SK-N-SH (cell line): Measurements from ENCODE around the gene TBC1D2. TPM values are rescaled to one million over a fixed set of nuclear protein-coding genes. Genes with fewer than 3 reads are reported as not detected.

ENCODE experiments used
- CTCF ChIA-PET: fragments of 300-600, 350-600 bp; formaldehyde crosslinking; extraction: SDS; loops from one replicate; lab custom pipeline; 2021; lab: Yijun Ruan, JAX
- POLR2A ChIA-PET: fragments of 350-600 bp; sonication (Branson Sonifier 250); formaldehyde crosslinking; extraction: SDS; loops from one replicate; lab custom pipeline; 2020; ENCODE audit warnings: antibody characterized with exemption, inconsistent platforms; lab: Yijun Ruan, JAX
- DNase-seq: peaks from one replicate; pipeline ENCODE4 v3.0.0; 2012
- H2AFZ ChIP-seq: fragments of 200-600 bp; sonication (generic); 2 replicates; pipeline ENCODE4 v1.8.1; 2016; ENCODE audit warnings: antibody characterized with exemption, mild to moderate bottlenecking, low read depth
- H3F3A ChIP-seq: fragments of 200-600 bp; sonication (generic); replicated peaks from 2 replicates; pipeline ENCODE3; 2016; ENCODE audit warnings: antibody characterized with exemption, mild to moderate bottlenecking; ENCODE audit not compliant: insufficient read depth
- H3K27ac ChIP-seq, 2 experiments: fragments of 200-500 bp in 1 of 2; fragments of 200-600 bp in 1 of 2; sonication (Bioruptor generic) in 1 of 2; sonication (generic), shearing (Covaris generic) in 1 of 2; 2 replicates each; pipeline versions ENCODE4 v1.5.1 to v1.6.1; 2014 to 2016; ENCODE audit warnings: low read depth in 2 of 2, inconsistent platforms in 1 of 2, low read length in 1 of 2, mild to moderate bottlenecking in 1 of 2, mixed read lengths in 1 of 2
- H3K27me3 ChIP-seq: fragments of 200-600 bp; sonication (generic), shearing (Covaris generic); 2 replicates; pipeline ENCODE4 v1.6.1; 2016; ENCODE audit warnings: mixed run types; ENCODE audit not compliant: insufficient read depth
- H3K36me3 ChIP-seq, 2 experiments: fragments of 200-500 bp in 1 of 2; fragments of 200-600 bp in 1 of 2; sonication (Bioruptor generic) in 1 of 2; sonication (generic) in 1 of 2; replicated peaks in 1 of 2; 2 replicates each; pipeline versions ENCODE3 to v1.5.1; 2014 to 2016; ENCODE audit warnings: low read length in 1 of 2, mild to moderate bottlenecking in 1 of 2; ENCODE audit not compliant: insufficient read depth in 2 of 2, control insufficient read depth in 1 of 2
- H3K4me1 ChIP-seq, 2 experiments: fragments of 200-500 bp in 1 of 2; fragments of 200-600 bp in 1 of 2; sonication (Bioruptor generic) in 1 of 2; sonication (generic), shearing (Covaris generic) in 1 of 2; 2 replicates each; pipeline versions ENCODE4 v1.5.1 to v1.6.1; 2014 to 2016; ENCODE audit warnings: low read depth in 1 of 2, low read length in 1 of 2, mixed run types in 1 of 2; ENCODE audit not compliant: insufficient read depth in 2 of 2, control insufficient read depth in 1 of 2
- H3K4me2 ChIP-seq: fragments of 200-600 bp; sonication (generic), shearing (Covaris generic); 2 replicates; pipeline ENCODE4 v1.6.1; 2017; ENCODE audit warnings: mixed run types
- H3K4me3 ChIP-seq, 2 experiments: fragments of 200-500 bp in 1 of 2; fragments of 200-600 bp in 1 of 2; sonication (Bioruptor generic) in 1 of 2; sonication (generic), shearing (Covaris generic) in 1 of 2; 2 replicates each; pipeline versions ENCODE4 v1.5.1 to v1.8.1; 2014 to 2016; ENCODE audit warnings: low read depth in 2 of 2, inconsistent platforms in 1 of 2, low read length in 1 of 2, mild to moderate bottlenecking in 1 of 2, mixed read lengths in 1 of 2, moderate library complexity in 1 of 2
- H3K79me2 ChIP-seq: fragments of 200-600 bp; sonication (generic); 2 replicates; pipeline ENCODE4 v1.8.1; 2017; ENCODE audit warnings: mild to moderate bottlenecking; ENCODE audit not compliant: insufficient read depth
- H3K9ac ChIP-seq: fragments of 200-600 bp; sonication (generic); 2 replicates; pipeline ENCODE4 v1.6.1; 2017; ENCODE audit warnings: mixed run types
- H3K9me2 ChIP-seq: fragments of 200-600 bp; sonication (generic); 2 replicates; pipeline ENCODE4 v1.6.1; 2017; ENCODE audit warnings: mixed run types
- H3K9me3 ChIP-seq: fragments of 200-600 bp; sonication (generic); 2 replicates; pipeline ENCODE4 v1.6.1; 2017; ENCODE audit warnings: mixed run types, mild to moderate bottlenecking, moderate library complexity
- H4K20me1 ChIP-seq: fragments of 200-600 bp; sonication (generic); 2 replicates; pipeline ENCODE4 v1.6.1; 2017; ENCODE audit warnings: mild to moderate bottlenecking, mixed run types; ENCODE audit not compliant: insufficient read depth
- CTCF ChIP-seq: fragments of 200-600 bp; sonication (generic); IDR thresholded peaks from 2 replicates; pipeline ENCODE4 v1.6.1; 2017; ENCODE audit warnings: antibody characterized with exemption, mild to moderate bottlenecking, moderate library complexity
- EZH2phosphoT487 ChIP-seq: fragments of 200-600 bp; sonication (generic); IDR thresholded peaks from 2 replicates; pipeline ENCODE4 v1.6.1; 2017; ENCODE audit warnings: low read depth, mixed run types, mild to moderate bottlenecking, antibody characterized with exemption, moderate library complexity, borderline replicate concordance
- FOXJ3 ChIP-seq: sonication (generic); formaldehyde crosslinking; IDR thresholded peaks from 2 replicates; pipeline ENCODE4 v1.5.1; 2020; ENCODE audit warnings: mild to moderate bottlenecking, missing genetic modification reagents
- FOXM1 ChIP-seq: IDR thresholded peaks from 2 replicates; pipeline ENCODE4 v1.4.0; 2012; ENCODE audit warnings: low read depth, mild to moderate bottlenecking
- GATA2 ChIP-seq: sonication (generic); formaldehyde crosslinking; IDR thresholded peaks from 2 replicates; pipeline ENCODE4 v1.5.0; 2020; ENCODE audit warnings: mild to moderate bottlenecking, missing genetic modification reagents
- IRF3 ChIP-seq: fragments of 150-350 bp; IDR thresholded peaks from 2 replicates; pipeline ENCODE4 v1.6.1; 2016; ENCODE audit warnings: mild to moderate bottlenecking, low read depth, low read length
- MAX ChIP-seq: IDR thresholded peaks from 2 replicates; pipeline ENCODE4 v1.4.0; 2012; ENCODE audit warnings: low read depth
- MEF2A ChIP-seq: IDR thresholded peaks from 2 replicates; pipeline ENCODE4 v1.4.0; 2012; ENCODE audit warnings: low read depth, borderline replicate concordance
- MXI1 ChIP-seq: IDR thresholded peaks from 2 replicates; pipeline ENCODE4 v1.6.1; 2012; ENCODE audit warnings: mild to moderate bottlenecking, low read depth, low read length, improper control_type of control experiment
- RFX5 ChIP-seq: IDR thresholded peaks from 2 replicates; pipeline ENCODE4 v1.6.1; 2012; ENCODE audit warnings: mild to moderate bottlenecking, improper control_type of control experiment, low read length
- SIN3A ChIP-seq: IDR thresholded peaks from 2 replicates; pipeline ENCODE4 v1.6.1; 2012; ENCODE audit warnings: low read depth, mild to moderate bottlenecking, low read length, moderate library complexity, borderline replicate concordance
- TAF1 ChIP-seq: IDR thresholded peaks from 2 replicates; pipeline ENCODE4 v1.6.1; 2012; ENCODE audit warnings: low read depth, mild to moderate bottlenecking, low read length, moderate library complexity, borderline replicate concordance
- TCF12 ChIP-seq: IDR thresholded peaks from 2 replicates; pipeline ENCODE4 v1.4.0; 2012
- TEAD4 ChIP-seq: IDR thresholded peaks from 2 replicates; pipeline ENCODE4 v1.4.0; 2012; ENCODE audit warnings: mild to moderate bottlenecking, borderline replicate concordance; ENCODE audit not compliant: insufficient read depth
- USF1 ChIP-seq: IDR thresholded peaks from 2 replicates; pipeline ENCODE4 v1.4.0; 2012; ENCODE audit warnings: low read depth, borderline replicate concordance
- YY1 ChIP-seq: IDR thresholded peaks from 2 replicates; pipeline ENCODE4 v1.4.0; 2012; ENCODE audit warnings: low read depth, mild to moderate bottlenecking
- WGBS: methylation state at CpG from one replicate; pipeline ENCODE4 v1.1.6; 2017; ENCODE audit warnings: low lambda C conversion rate; 5-methylcytosine and 5-hydroxymethylcytosine counted together
- polyA plus RNA-seq, 3 experiments: library from polyadenylated mRNA; depleted of rRNA; stranded (reverse); fragments of >200 nt; gene quantifications; 2 replicates each; pipeline ENCODE4 v1.2.3, GENCODE V29; 2012

TBC1D2 gene
- polyA plus RNA-seq, 1 of the 3 experiments (the other 2 are of a cell fraction) = 5.6 TPM

DNA sequence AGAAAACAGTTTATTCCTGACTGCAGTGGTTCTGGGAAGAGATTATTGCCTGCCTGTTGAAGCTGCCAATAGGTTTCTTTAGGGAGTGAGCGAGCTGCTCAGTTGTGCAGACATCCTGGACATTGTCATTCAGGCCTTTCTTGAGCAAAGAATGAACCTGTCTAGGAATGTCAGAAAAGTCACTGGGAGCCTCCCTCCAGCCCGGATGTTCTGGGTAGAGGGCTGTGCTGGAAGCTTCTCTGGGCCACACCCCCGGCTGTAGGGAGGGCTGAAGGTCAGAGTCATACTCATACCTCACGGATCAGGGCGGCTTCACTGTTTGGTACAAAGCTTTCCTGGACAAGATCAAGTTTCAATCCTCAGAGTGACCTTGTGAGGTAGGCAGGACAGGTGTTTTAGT, 33.4 kb upstream of the TBC1D2 start:
- H3K36me3 ChIP-seq = no peaks in the 10 kb centered on the region
- H4K20me1 ChIP-seq = no peaks in the 10 kb centered on the region
- TF ChIP-seq TEAD4 (no peak), TCF12 (no peak), USF1 (no peak), RFX5 (no peak), TAF1 (no peak), MAX (no peak), EZH2phosphoT487 (no peak), GATA2 (CRISPR knock-in tag) (no peak)
- H3K4me3 ChIP-seq = no peak overlapping the region
- ChIA-PET CTCF (interaction anchor here (0.6 to 3.3 kb wide), 4 partner anchors 25 to 487 kb away, joined by 3 to 13 read pairs (median 5); no protein-coding TSS in a partner anchor), POLR2A (no interaction called here)
- no peak overlapping the region for H2AFZ ChIP-seq
- H3K9ac ChIP-seq = no peak overlapping the region
- peaks cover 14% of the 10 kb centered on the region; the same call in 1 of the 2 replicates for H3K27me3 ChIP-seq
- H3K4me1 ChIP-seq = peaks cover 0 to 5% of the 10 kb centered on the region in 2 experiments; a peak in 1 of 4 replicates
- H3K27ac ChIP-seq = no peak overlapping the region
- H3F3A ChIP-seq = no peaks in the 10 kb centered on the region
- no peaks in the 10 kb centered on the region for H3K79me2 ChIP-seq
- no peak for DNase-seq
- no peak overlapping the region for H3K4me2 ChIP-seq
- 65% methylated on average over 4 of the region's 5 CpGs for WGBS
- H3K9me3 ChIP-seq = no peaks in the 10 kb centered on the region
- H3K9me2 ChIP-seq = no peaks in the 10 kb centered on the region

DNA sequence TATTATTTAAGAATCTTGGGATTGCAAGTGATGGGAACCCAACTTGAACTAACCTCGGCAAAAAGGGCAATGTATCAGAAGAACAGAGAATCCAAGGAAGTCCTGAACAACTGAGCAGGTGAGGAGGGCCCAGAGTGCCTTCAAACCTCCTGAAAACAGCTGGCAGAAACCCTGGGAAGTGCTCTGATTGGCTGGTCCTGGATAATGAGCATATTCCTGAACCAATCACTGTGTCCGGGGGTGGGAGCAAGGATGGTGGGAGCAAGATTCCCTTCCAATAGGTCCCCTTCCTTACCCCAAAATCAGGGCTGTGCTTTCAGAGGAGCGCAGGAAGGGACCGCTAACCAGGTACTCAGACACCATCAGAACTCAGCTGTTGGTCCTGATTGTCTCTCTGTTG, 31.9 kb upstream of the TBC1D2 start:
- ChIA-PET POLR2A (no interaction called here), CTCF (interaction anchor here (1.6 to 3.3 kb wide), 2 partner anchors 28 to 488 kb away, joined by 6 to 13 read pairs; no protein-coding TSS in a partner anchor)

More for the DNA sequence above, 31.9 kb upstream of the TBC1D2 start:
- no peak overlapping the region for H3K9ac ChIP-seq
- no peaks in the 10 kb centered on the region for H3F3A ChIP-seq
- H2AFZ ChIP-seq = no peak overlapping the region
- no peak overlapping the region for H3K4me3 ChIP-seq
- H4K20me1 ChIP-seq = no peaks in the 10 kb centered on the region
- no peaks in the 10 kb centered on the region for H3K79me2 ChIP-seq
- H3K36me3 ChIP-seq = no peaks in the 10 kb centered on the region
- peaks cover 0 to 5% of the 10 kb centered on the region in 2 experiments; a peak in 1 of 4 replicates for H3K4me1 ChIP-seq
- no peaks in the 10 kb centered on the region for H3K9me2 ChIP-seq
- 82% methylated on average over 3 of the region's 4 CpGs for WGBS
- TF ChIP-seq IRF3 = no peak
- TF ChIP-seq MXI1 = no peak
- TF ChIP-seq FOXM1 = no peak
- no peak for TF ChIP-seq YY1
- TF ChIP-seq CTCF = no peak
- TF ChIP-seq MAX = no peak
- TF ChIP-seq TCF12 = no peak
- TF ChIP-seq TEAD4 = no peak
- no peak for TF ChIP-seq MEF2A
- no peak for TF ChIP-seq SIN3A
- no peak for TF ChIP-seq FOXJ3 (CRISPR knock-in tag)
- TF ChIP-seq USF1 = no peak
- no peak overlapping the region for H3K27ac ChIP-seq
- H3K9me3 ChIP-seq = no peaks in the 10 kb centered on the region
- peaks cover 9% of the 10 kb centered on the region; the same call in 1 of the 2 replicates for H3K27me3 ChIP-seq
- DNase-seq = peak; percentile 44
- no peak overlapping the region for H3K4me2 ChIP-seq
